Testis (tissue), 2 donors: ENCODE data around the gene CHCHD6.

Experiments used
- CTCF ChIP-seq, 3 experiments: fragments of 450-650 bp in 2 of 3; fragments of 200-600 bp in 1 of 3; sonication (generic) in 1 of 3; IDR thresholded peaks; one replicate each; pipeline ENCODE4 v1.5.1; 2016 to 2019; ENCODE audit warnings: antibody characterized with exemption in 3 of 3, mild to moderate bottlenecking in 2 of 3, moderate library complexity in 1 of 3
- POLR2A ChIP-seq: fragments of 450-650 bp; IDR thresholded peaks from one replicate; pipeline ENCODE4 v1.6.1; 2017; ENCODE audit warnings: antibody characterized with exemption, mild to moderate bottlenecking, moderate library complexity

GRCh38 chr3:127000119-127000518 is 296.1 kb downstream of the CHCHD6 start:
- TF ChIP-seq CTCF (IDR thresholded peaks at IDR 0.05) (no peak), POLR2A (no peak)
